Testis (tissue), 3 donors: ENCODE data around the gene MAEA. TPM values are rescaled to one million over a fixed set of nuclear protein-coding genes. Genes with fewer than 3 reads are reported as not detected.

Experiments
- DNase-seq: peaks from one replicate; pipeline ENCODE4 v3.0.0-alpha.2; 2019
- H3K27ac ChIP-seq, 2 donors: fragments of 200-600 bp; sonication (generic); one replicate each; pipeline ENCODE4 v1.5.1; 2019
- H3K27me3 ChIP-seq: fragments of 200-600 bp; sonication (generic); one replicate; pipeline ENCODE4 v1.5.1; 2019
- H3K36me3 ChIP-seq: fragments of 200-600 bp; sonication (generic); one replicate; pipeline ENCODE4 v1.5.1; 2017; ENCODE audit warnings: low read depth; ENCODE audit errors: missing control alignments
- H3K4me1 ChIP-seq: fragments of 200-600 bp; sonication (generic); one replicate; pipeline ENCODE4 v1.5.1; 2019
- H3K4me3 ChIP-seq, 2 donors: fragments of 200-600 bp; sonication (generic); one replicate each; pipeline ENCODE4 v1.5.1; 2017 to 2019
- H3K9me3 ChIP-seq: fragments of 200-600 bp; sonication (generic); one replicate; pipeline ENCODE4 v1.5.1; 2017
- POLR2A ChIP-seq: fragments of 450-650 bp; IDR thresholded peaks from one replicate; pipeline ENCODE4 v1.6.1; 2017; ENCODE audit warnings: antibody characterized with exemption, mild to moderate bottlenecking, moderate library complexity
- WGBS, 2 donors: methylation state at CpG; one replicate each; pipeline ENCODE4 v1.1.5; 2018; 5-methylcytosine and 5-hydroxymethylcytosine counted together
- intact Hi-C: fragments of 100-400 bp; cut with DNase I; formaldehyde crosslinking; loops from one replicate; pipeline ENCODE4 v1.15.1; 2023; ENCODE audit warnings: low total_unique reads
- polyA plus RNA-seq: library from polyadenylated mRNA; stranded (reverse); fragments of 350-450 nt; fragmentation: Illumina TruSeq; extraction: RNeasy Lipid Tissue Mini Kit (QIAGEN cat#74804); gene quantifications from one replicate; pipeline ENCODE4 v1.2.3, GENCODE V29; 2014; ENCODE audit warnings: low read depth, low replicate concordance; ENCODE audit not compliant: insufficient read depth
- total RNA-seq, 2 donors: library from RNA; depleted of rRNA; stranded (reverse); fragments of >200 nt; gene quantifications; one replicate each; pipeline ENCODE4 v1.2.3, GENCODE V29; 2016
- TF ChIP-seq, protein P1 (sequence below), 3 experiments: fragments of 450-650 bp in 2 of 3; fragments of 200-600 bp in 1 of 3; sonication (generic) in 1 of 3; IDR thresholded peaks; one replicate each; pipeline ENCODE4 v1.5.1; 2016 to 2019; ENCODE audit warnings: antibody characterized with exemption in 3 of 3, mild to moderate bottlenecking in 2 of 3, moderate library complexity in 1 of 3

The MAEA gene
- total and polyA plus RNA-seq, 3 donors from 2014 or later = 71.2 to 129 (median 94.2) TPM

DNA sequence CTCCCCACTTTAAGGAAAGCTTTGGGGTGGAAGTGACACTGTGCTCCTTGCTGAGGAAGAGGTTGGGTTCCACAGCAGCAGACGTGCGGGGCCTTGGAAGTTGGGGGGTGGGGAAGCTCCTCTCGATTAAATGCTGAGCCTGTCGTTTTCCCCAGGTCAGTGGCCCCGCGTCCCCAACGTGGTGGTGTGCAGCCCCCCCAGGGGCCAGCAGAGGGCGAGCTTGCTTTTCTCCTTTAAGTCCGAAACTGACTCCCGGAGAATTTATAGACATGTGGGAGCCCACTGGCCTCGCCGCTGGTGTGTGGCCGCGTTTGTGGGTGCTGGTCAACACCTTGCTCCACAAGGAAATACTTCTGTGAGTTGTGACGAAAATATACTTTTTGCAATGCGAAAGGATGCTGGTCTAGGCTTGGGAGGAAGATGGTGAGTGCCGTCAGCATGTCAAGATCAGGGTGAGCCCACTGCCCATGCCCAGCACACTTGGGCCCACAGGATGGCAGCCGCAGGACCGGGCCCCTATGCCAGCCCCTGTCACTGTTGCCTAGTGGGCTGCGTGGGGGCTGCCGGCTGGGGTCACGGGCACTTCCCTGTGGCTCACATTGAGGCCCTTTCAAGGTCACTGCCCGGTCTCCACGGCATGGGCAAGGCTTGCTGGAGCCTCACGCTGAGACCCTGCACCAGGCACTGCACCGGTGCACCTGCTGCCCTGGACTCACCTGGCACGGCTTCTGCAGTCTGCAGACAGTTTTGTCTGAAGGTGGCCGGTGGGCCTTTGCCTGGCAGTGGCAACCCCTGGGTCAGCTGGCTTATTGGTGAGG, 66.7 kb downstream of the MAEA start:
- Histone ChIP-seq H3K9me3 (no peaks in the 10 kb centered on the region), H3K27me3 (no peaks in the 10 kb centered on the region), H3K27ac (no peak overlapping the region), H3K36me3 (no peaks in the 10 kb centered on the region), H3K4me3 (no peak overlapping the region), H3K4me1 (peaks cover 10% of the 10 kb centered on the region)
- 48 to 56% methylated on average over 21 to 27 of the region's 28 CpGs for WGBS, 2 donors
- no peak for TF ChIP-seq POLR2A
- TF ChIP-seq, protein P1, sequence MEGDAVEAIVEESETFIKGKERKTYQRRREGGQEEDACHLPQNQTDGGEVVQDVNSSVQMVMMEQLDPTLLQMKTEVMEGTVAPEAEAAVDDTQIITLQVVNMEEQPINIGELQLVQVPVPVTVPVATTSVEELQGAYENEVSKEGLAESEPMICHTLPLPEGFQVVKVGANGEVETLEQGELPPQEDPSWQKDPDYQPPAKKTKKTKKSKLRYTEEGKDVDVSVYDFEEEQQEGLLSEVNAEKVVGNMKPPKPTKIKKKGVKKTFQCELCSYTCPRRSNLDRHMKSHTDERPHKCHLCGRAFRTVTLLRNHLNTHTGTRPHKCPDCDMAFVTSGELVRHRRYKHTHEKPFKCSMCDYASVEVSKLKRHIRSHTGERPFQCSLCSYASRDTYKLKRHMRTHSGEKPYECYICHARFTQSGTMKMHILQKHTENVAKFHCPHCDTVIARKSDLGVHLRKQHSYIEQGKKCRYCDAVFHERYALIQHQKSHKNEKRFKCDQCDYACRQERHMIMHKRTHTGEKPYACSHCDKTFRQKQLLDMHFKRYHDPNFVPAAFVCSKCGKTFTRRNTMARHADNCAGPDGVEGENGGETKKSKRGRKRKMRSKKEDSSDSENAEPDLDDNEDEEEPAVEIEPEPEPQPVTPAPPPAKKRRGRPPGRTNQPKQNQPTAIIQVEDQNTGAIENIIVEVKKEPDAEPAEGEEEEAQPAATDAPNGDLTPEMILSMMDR (IDR thresholded peaks at IDR 0.05) = peak; percentile 59 to 64 (median 62)
- DNase-seq = peak; percentile 80
- intact Hi-C loops = loop anchor here (10.0 kb wide), 1 partner anchor 278 kb away; no protein-coding TSS in a partner anchor

DNA sequence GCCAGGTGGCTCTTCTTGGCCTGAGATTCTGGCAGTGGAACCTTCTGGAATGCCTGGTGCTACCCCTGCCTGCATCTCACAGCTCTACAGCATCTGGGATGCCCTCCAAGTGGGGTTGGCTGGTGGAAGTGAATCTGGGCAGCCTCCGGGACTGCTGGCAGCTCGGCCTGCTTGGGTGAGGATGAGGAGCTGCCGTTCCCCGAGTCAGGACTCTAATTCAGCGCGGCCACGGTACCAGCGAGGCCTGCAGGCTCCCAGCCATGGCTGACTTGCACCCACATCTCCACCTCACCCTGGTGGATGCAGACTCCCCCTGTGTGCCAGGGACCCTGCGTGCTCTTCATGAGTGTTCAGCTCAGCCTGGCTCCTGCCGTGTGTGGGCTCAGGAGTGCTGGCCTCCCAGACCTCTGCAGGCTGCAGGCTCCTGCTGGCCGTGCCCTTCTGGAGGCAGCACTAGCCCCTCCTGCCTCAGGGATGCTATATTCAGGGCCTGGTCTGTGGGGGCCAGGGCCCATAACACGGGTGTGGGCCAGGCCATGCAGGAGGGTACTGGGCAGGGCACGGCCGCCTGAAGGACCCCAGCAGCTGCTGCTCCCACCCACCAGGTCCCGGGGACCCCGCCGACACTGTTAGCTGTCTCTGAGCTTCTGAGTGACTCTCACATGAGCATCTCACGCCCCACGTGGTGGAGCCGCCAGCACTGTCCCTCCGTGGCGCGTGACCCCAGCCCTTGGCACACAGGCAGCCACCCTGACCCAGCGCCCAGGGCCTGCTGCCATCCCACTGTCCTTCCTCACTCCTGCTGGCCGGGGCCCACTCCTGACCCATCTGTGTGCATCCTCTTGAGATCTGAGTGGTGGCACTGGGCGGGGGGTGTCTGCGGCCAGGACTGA, 67.9 kb downstream of the MAEA start:
- no peak for TF ChIP-seq POLR2A
- TF ChIP-seq, protein P1 (IDR thresholded peaks at IDR 0.05) = no peak
- H3K9me3 ChIP-seq = no peaks in the 10 kb centered on the region
- WGBS, 2 donors = 95 to 97% methylated on average over 6 to 20 of the region's 27 CpGs
- H3K36me3 ChIP-seq = no peaks in the 10 kb centered on the region
- intact Hi-C loops = loop anchor here (10.0 kb wide), 1 partner anchor 277 kb away; no protein-coding TSS in a partner anchor
- no peak for DNase-seq
- H3K27ac ChIP-seq = no peak overlapping the region
- H3K4me3 ChIP-seq = no peak overlapping the region
- H3K27me3 ChIP-seq = no peaks in the 10 kb centered on the region
- H3K4me1 ChIP-seq = peaks cover 10% of the 10 kb centered on the region

DNA sequence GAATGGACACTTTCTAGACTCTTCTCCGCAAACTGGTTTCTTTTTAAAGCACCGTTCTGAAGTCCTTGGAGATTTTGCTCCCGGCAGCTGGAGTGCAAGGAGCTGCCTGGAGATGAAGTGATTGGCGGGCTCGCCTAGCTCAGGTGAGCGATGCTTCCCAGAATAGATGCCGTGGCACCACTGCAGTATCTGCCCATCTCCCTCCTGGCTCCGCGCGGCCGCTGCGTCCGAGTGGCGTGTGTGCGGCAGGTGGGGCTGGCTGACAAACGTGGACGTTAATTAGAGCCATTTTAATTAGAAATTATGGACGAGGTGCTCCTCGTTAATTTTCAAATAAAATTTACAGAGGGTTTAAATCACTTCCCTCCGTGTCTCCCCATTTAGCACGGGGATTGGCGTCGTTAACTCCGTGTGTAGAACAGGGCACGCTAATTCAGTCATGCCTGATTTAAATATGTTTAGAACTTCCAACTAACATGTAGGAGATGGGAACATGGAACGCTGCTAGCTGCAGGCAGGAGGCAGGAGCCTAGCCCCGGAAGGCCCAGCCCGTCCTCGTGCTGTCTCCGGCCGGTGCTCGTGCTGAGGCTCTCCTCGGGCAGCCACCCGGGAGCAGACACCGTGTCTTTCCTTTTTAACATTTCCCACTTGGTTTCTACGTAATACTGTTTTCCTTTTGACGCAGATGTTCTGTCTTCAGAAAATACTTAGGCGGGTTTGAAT, 68.9 kb downstream of the MAEA start:
- Histone ChIP-seq H3K4me1 (peaks cover 10% of the 10 kb centered on the region), H3K27ac (no peak overlapping the region), H3K36me3 (no peaks in the 10 kb centered on the region), H3K9me3 (no peaks in the 10 kb centered on the region), H3K27me3 (no peaks in the 10 kb centered on the region), H3K4me3 (no peak overlapping the region)
- DNase-seq = no peak
- intact Hi-C loops = loop anchor here (10.0 kb wide), 1 partner anchor 276 kb away; no protein-coding TSS in a partner anchor
- WGBS, 2 donors = 94% methylated on average over 38 of the region's 38 CpGs
- TF ChIP-seq POLR2A = no peak
- TF ChIP-seq, protein P1 (IDR thresholded peaks at IDR 0.05) = no peak

DNA sequence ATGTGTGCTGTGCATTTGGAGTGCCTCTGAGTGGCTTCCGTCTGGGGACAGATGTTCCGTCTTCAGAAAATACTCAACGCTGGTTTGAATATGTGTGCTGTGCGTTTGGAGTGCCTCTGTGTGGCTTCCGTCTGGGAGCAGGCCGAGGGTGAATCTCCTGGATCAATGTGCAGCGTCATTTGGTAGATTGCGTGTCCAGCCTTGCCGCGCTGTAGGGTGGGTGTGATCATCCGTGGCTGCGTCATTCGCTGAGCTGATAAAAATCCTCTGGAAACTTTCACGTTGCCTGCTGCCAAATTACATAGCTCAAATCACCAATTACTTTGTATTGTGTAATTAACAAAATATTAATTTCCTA, 69.4 kb downstream of the MAEA start:
- Histone ChIP-seq H3K4me1 (peaks cover 9% of the 10 kb centered on the region), H3K9me3 (no peaks in the 10 kb centered on the region), H3K4me3 (no peak overlapping the region), H3K27ac (no peak overlapping the region), H3K36me3 (no peaks in the 10 kb centered on the region), H3K27me3 (no peaks in the 10 kb centered on the region)
- 90 to 96% methylated on average over 14 of the region's 14 CpGs for WGBS, 2 donors
- no peak for DNase-seq
- TF ChIP-seq, protein P1 (IDR thresholded peaks at IDR 0.05) = no peak
- no peak for TF ChIP-seq POLR2A
- intact Hi-C loops = loop anchor here (10.0 kb wide), 1 partner anchor 276 kb away; no protein-coding TSS in a partner anchor
